ENCODE results near the gene SDR9C7.
"Not testable (repeated sequence)": the region's sequence is repeated elsewhere in the genome, so short reads cannot be mapped to it uniquely, and the experiment has no call there.

Gene SDR9C7

GRCh38 chr12:56897844-56898361 lies 36.3 kb downstream of the SDR9C7 start:
- Mint-ChIP-seq H3K36me3 (ENCODE audit: low read depth) (no peaks in the 10 kb centered on the region), H3K27ac (no peak overlapping the region), H3K4me3 (no peak overlapping the region), H3K9me3 (peaks cover 21% of the 10 kb centered on the region), H3K27me3 (ENCODE audit: low read depth) (no peaks in the 10 kb centered on the region), H3K4me1 (no peaks in the 10 kb centered on the region)
- TF ChIP-seq CTCF (IDR thresholded peaks at IDR 0.05; ENCODE audit: unreplicated experiment in 3 of 3): no peak

DNA sequence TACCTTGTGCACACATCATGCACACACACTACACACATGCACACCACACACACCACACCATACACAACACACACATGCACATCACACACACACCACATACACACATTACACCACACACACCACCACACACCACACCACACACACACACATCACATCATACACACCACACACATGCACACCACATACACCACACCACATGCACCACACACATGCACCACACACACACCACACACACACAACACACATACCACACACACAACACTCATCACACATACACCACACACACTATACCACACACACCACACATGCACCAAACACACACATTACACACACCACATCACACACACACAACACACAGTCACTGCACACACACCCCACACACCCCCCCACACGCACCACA lies 38.1 kb downstream of the SDR9C7 start:
- Mint-ChIP-seq H3K36me3 (ENCODE audit: low read depth) (no peaks in the 10 kb centered on the region), H3K27me3 (ENCODE audit: low read depth) (no peaks in the 10 kb centered on the region), H3K4me3 (no peak overlapping the region), H3K4me1 (no peaks in the 10 kb centered on the region), H3K27ac (no peak overlapping the region), H3K9me3 (peaks cover 8% of the 10 kb centered on the region)
- TF ChIP-seq CTCF (IDR thresholded peaks at IDR 0.05; ENCODE audit: unreplicated experiment in 3 of 3): no peak

- H3K36me3 Mint-ChIP-seq (ENCODE audit: low read depth): no peaks in the 10 kb centered on the region
- TF ChIP-seq CTCF (IDR thresholded peaks at IDR 0.05; ENCODE audit: unreplicated experiment in 3 of 3): no peak
- H3K27ac Mint-ChIP-seq: no peak overlapping the region
- no peak overlapping the region for H3K4me3 Mint-ChIP-seq
- H3K27me3 Mint-ChIP-seq (ENCODE audit: low read depth): peaks cover 7% of the 10 kb centered on the region
- peaks cover 7% of the 10 kb centered on the region for H3K9me3 Mint-ChIP-seq
- no peaks in the 10 kb centered on the region for H3K4me1 Mint-ChIP-seq
Measured at GRCh38 chr12:56894698-56895368, 39.4 kb downstream of the SDR9C7 start.

DNA sequence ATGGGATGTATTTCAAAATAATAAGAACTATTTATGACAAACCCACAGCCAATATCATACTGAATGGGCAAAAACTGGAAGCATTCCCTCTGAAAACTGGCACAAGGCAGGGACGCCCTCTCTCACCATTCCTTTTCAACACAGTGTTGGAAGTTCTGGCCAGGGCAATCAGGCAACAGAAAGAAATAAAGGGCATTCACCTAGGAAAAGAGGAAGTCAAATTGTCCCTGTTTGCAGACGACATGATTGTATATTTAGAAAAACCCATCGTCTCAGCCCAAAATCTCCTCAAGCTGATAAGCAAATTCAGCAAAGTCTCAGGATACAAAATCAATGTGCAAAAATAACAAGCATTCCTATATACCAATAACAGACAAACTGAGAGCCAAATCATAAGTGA lies 42.3 kb downstream of the SDR9C7 start:
- H3K27me3 Mint-ChIP-seq (ENCODE audit: low read depth); H3K27ac Mint-ChIP-seq; H3K4me3 Mint-ChIP-seq; H3K4me1 Mint-ChIP-seq; H3K36me3 Mint-ChIP-seq (ENCODE audit: low read depth): not testable (repeated sequence)
- H3K9me3 Mint-ChIP-seq: peaks cover 16% of the 10 kb centered on the region

- TF ChIP-seq CTCF (IDR thresholded peaks at IDR 0.05; ENCODE audit: unreplicated experiment in 3 of 3): no peak
- peaks cover 7% of the 10 kb centered on the region for H3K27me3 Mint-ChIP-seq (ENCODE audit: low read depth)
- H3K9me3 Mint-ChIP-seq: peaks cover 44% of the 10 kb centered on the region
- no peak overlapping the region for H3K27ac Mint-ChIP-seq
- H3K4me3 Mint-ChIP-seq: no peak overlapping the region
- no peaks in the 10 kb centered on the region for H3K36me3 Mint-ChIP-seq (ENCODE audit: low read depth)
- no peaks in the 10 kb centered on the region for H3K4me1 Mint-ChIP-seq
Measured at GRCh38 chr12:56886319-56886718, 47.9 kb downstream of the SDR9C7 start.

GRCh38 chr12:56885316-56885715 lies 48.9 kb downstream of the SDR9C7 start:
- H3K9me3 Mint-ChIP-seq: peaks cover 44% of the 10 kb centered on the region
- no peak overlapping the region for H3K4me3 Mint-ChIP-seq
- H3K36me3 Mint-ChIP-seq (ENCODE audit: low read depth): no peaks in the 10 kb centered on the region
- no peak for TF ChIP-seq CTCF (IDR thresholded peaks at IDR 0.05; ENCODE audit: unreplicated experiment in 3 of 3)
- H3K27me3 Mint-ChIP-seq (ENCODE audit: low read depth): peaks cover 1% of the 10 kb centered on the region
- H3K4me1 Mint-ChIP-seq: no peaks in the 10 kb centered on the region
- no peak overlapping the region for H3K27ac Mint-ChIP-seq

Measured in nephron (organoid).